PFSK-1 (cell line): ENCODE data around the gene TERT.

Experiments
- FOXP2 ChIP-seq: optimal IDR thresholded peaks from 2 replicates; pipeline ENCODE3; 2011; ENCODE audit warnings: borderline replicate concordance, control low read depth, inconsistent platforms; ENCODE audit not compliant: insufficient read depth; ENCODE audit errors: extremely low read length, extremely low read depth
- POLR2AphosphoS5 ChIP-seq: IDR thresholded peaks from 2 replicates; pipeline ENCODE4 v1.6.1; 2012; ENCODE audit warnings: low read depth, mild to moderate bottlenecking, control low read depth, low read length, moderate library complexity
- SIN3A ChIP-seq: IDR thresholded peaks from 2 replicates; pipeline ENCODE4 v1.6.1; 2012; ENCODE audit warnings: mild to moderate bottlenecking, low read length, moderate library complexity, borderline replicate concordance; ENCODE audit not compliant: insufficient read depth
- TAF1 ChIP-seq: IDR thresholded peaks from 2 replicates; pipeline ENCODE4 v1.6.1; 2012; ENCODE audit warnings: low read length, control low read depth, borderline replicate concordance; ENCODE audit not compliant: insufficient read depth
- TF ChIP-seq, protein P1 (sequence below), 2 experiments: IDR thresholded peaks; 2 replicates each; pipeline versions ENCODE4 v1.6.1 to v1.8.0; 2011 to 2012; ENCODE audit warnings: low read depth in 2 of 2, low read length in 2 of 2, control low read depth in 1 of 2, inconsistent platforms in 1 of 2, mild to moderate bottlenecking in 1 of 2, moderate library complexity in 1 of 2; ENCODE audit not compliant: insufficient read depth in 1 of 2

Gene TERT

DNA sequence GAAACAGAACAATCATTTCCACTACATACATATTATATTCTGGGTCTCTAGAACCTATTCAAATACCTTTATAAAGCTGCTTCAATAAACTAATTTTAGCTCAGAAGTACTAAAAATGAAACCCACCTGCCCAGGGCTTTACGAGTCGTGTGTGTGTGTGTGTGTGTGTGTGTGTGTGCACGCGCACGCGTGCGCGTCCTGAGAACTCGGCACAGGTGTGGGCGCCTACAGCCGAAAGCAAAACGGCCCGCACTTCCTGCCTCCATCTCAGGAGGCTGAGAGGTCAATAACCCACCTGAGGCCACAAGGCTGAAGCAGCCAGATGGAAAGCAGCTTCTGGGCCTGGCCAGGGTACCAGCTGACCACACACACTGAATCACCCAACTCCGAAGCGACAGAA, 47.0 kb upstream of the TERT start:
- TF ChIP-seq FOXP2 (no peak), POLR2AphosphoS5 (no peak), SIN3A (no peak), TAF1 (no peak)
- TF ChIP-seq, protein P1, sequence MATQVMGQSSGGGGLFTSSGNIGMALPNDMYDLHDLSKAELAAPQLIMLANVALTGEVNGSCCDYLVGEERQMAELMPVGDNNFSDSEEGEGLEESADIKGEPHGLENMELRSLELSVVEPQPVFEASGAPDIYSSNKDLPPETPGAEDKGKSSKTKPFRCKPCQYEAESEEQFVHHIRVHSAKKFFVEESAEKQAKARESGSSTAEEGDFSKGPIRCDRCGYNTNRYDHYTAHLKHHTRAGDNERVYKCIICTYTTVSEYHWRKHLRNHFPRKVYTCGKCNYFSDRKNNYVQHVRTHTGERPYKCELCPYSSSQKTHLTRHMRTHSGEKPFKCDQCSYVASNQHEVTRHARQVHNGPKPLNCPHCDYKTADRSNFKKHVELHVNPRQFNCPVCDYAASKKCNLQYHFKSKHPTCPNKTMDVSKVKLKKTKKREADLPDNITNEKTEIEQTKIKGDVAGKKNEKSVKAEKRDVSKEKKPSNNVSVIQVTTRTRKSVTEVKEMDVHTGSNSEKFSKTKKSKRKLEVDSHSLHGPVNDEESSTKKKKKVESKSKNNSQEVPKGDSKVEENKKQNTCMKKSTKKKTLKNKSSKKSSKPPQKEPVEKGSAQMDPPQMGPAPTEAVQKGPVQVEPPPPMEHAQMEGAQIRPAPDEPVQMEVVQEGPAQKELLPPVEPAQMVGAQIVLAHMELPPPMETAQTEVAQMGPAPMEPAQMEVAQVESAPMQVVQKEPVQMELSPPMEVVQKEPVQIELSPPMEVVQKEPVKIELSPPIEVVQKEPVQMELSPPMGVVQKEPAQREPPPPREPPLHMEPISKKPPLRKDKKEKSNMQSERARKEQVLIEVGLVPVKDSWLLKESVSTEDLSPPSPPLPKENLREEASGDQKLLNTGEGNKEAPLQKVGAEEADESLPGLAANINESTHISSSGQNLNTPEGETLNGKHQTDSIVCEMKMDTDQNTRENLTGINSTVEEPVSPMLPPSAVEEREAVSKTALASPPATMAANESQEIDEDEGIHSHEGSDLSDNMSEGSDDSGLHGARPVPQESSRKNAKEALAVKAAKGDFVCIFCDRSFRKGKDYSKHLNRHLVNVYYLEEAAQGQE (IDR thresholded peaks at IDR 0.05; ENCODE audit: insufficient read depth in 1 of 2, low read depth in 2 of 2, low read length in 2 of 2): no peak

DNA sequence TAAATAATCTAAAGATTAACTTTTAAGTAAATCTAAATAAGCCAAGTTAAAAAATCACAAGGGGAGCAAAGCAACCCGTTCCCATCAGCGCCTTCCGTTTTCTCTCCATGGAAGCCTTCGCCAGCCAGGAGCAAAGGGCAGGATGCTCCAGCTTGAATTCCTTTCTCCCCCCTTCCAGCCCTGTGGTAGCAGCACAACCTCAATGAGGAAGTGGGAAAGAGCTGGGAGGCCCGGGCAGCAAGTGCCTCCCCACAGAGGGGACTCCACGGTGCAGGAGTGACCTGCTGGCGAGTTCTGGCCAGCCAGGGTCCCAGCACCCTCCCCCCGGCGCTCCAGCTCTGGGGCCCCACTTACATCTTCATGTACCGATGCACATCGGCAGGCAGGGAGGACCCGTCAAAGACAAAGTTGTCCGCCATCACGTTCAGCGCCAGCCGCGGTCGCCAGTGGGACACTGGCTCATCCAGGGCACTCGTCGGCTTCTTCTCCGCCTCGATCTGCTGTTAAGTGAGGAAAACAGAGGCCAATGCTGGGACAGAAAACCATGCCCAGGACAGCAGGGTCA, 43.7 kb upstream of the TERT start:
- no peak for TF ChIP-seq TAF1
- no peak for TF ChIP-seq FOXP2
- no peak for TF ChIP-seq SIN3A
- no peak for TF ChIP-seq POLR2AphosphoS5
- TF ChIP-seq, protein P1 (IDR thresholded peaks at IDR 0.05; ENCODE audit: insufficient read depth in 1 of 2, low read depth in 2 of 2, low read length in 2 of 2): no peak

DNA sequence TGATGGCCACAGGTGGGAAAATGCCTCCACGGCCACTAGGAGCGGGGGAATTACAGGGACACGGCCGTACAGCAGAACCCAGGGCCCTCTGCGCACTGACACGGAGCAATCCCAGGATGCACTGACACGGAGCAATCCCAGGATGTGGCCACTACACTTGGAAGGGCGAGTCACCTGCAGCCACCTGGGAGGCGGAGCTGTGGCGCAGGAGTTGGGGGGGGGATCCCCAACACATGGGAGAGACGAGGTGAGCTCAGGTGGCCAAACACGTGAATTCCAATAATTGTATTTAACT, 43.3 kb upstream of the TERT start:
- TF ChIP-seq TAF1 (no peak), SIN3A (no peak), FOXP2 (no peak), POLR2AphosphoS5 (no peak)
- TF ChIP-seq, protein P1 (IDR thresholded peaks at IDR 0.05; ENCODE audit: insufficient read depth in 1 of 2, low read depth in 2 of 2, low read length in 2 of 2): no peak

DNA sequence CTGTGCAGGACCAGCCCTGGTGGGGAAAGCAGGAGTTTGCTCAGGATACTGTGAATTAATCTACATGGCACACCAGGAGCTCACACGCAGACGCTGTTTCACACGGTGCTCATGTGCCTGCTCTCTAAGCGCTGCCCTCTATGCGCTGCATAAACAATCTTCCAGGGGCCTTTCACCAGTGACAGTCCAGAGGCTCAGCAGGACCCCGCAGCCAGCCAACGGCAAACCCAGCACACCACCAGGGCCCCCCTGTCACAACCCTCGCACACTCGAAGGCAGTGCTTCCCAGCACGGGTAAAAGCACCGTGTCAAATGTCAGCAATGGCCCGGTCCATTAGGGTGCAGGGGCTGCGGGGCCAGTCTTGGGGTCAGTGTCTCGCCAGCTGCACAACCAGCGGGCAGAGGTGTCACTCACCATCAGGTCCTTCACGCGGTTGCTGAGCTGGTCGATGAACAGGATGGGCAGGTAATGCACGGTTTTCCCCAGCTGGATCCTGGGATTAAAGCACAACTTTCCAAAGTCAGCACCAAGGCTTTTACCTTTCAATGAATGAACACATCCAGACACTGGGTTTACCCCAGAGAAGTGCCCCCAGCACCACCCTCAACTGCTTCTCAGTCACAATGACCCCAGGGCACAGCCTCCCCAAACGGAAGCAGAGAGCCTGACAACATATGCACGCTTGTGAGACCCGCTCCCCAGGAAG, 42.8 kb upstream of the TERT start:
- no peak for TF ChIP-seq SIN3A
- TF ChIP-seq FOXP2: no peak
- TF ChIP-seq TAF1: no peak
- TF ChIP-seq, protein P1 (IDR thresholded peaks at IDR 0.05; ENCODE audit: insufficient read depth in 1 of 2, low read depth in 2 of 2, low read length in 2 of 2): no peak
- TF ChIP-seq POLR2AphosphoS5: no peak
